Testis (tissue), 3 donors: ENCODE measurements around the gene SP140. TPM values are rescaled to one million over a fixed set of nuclear protein-coding genes. Genes with fewer than 3 reads are reported as not detected.

Experiments used
- DNase-seq: peaks from one replicate; pipeline ENCODE4 v3.0.0-alpha.2; 2019
- H3K27ac ChIP-seq, 2 donors: fragments of 200-600 bp; sonication (generic); one replicate each; pipeline ENCODE4 v1.5.1; 2019
- H3K27me3 ChIP-seq: fragments of 200-600 bp; sonication (generic); one replicate; pipeline ENCODE4 v1.5.1; 2019
- H3K36me3 ChIP-seq: fragments of 200-600 bp; sonication (generic); one replicate; pipeline ENCODE4 v1.5.1; 2017; ENCODE audit warnings: low read depth; ENCODE audit errors: missing control alignments
- H3K4me1 ChIP-seq: fragments of 200-600 bp; sonication (generic); one replicate; pipeline ENCODE4 v1.5.1; 2019
- H3K4me3 ChIP-seq, 2 donors: fragments of 200-600 bp; sonication (generic); one replicate each; pipeline ENCODE4 v1.5.1; 2017 to 2019
- H3K9me3 ChIP-seq: fragments of 200-600 bp; sonication (generic); one replicate; pipeline ENCODE4 v1.5.1; 2017
- CTCF ChIP-seq, 3 experiments: fragments of 450-650 bp in 2 of 3; fragments of 200-600 bp in 1 of 3; sonication (generic) in 1 of 3; IDR thresholded peaks; one replicate each; pipeline ENCODE4 v1.5.1; 2016 to 2019; ENCODE audit warnings: antibody characterized with exemption in 3 of 3, mild to moderate bottlenecking in 2 of 3, moderate library complexity in 1 of 3
- POLR2A ChIP-seq: fragments of 450-650 bp; IDR thresholded peaks from one replicate; pipeline ENCODE4 v1.6.1; 2017; ENCODE audit warnings: antibody characterized with exemption, mild to moderate bottlenecking, moderate library complexity
- WGBS, 2 donors: methylation state at CpG; one replicate each; pipeline ENCODE4 v1.1.5; 2018; 5-methylcytosine and 5-hydroxymethylcytosine counted together
- intact Hi-C: fragments of 100-400 bp; cut with DNase I; formaldehyde crosslinking; loops from one replicate; pipeline ENCODE4 v1.15.1; 2023; ENCODE audit warnings: low total_unique reads
- polyA plus RNA-seq: library from polyadenylated mRNA; stranded (reverse); fragments of 350-450 nt; fragmentation: Illumina TruSeq; extraction: RNeasy Lipid Tissue Mini Kit (QIAGEN cat#74804); gene quantifications from one replicate; pipeline ENCODE4 v1.2.3, GENCODE V29; 2014; ENCODE audit warnings: low read depth, low replicate concordance; ENCODE audit not compliant: insufficient read depth
- total RNA-seq, 2 donors: library from RNA; depleted of rRNA; stranded (reverse); fragments of >200 nt; gene quantifications; one replicate each; pipeline ENCODE4 v1.2.3, GENCODE V29; 2016

The SP140 gene
- total and polyA plus RNA-seq, 3 donors from 2014 or later, result 2.0 to 7.2 (median 4.8) TPM

GRCh38 chr2:230267059-230267458 lies 41.5 kb downstream of the SP140 start:
- intact Hi-C loops, result no loop called here
- no peak overlapping the region for H3K4me3 ChIP-seq
- no peaks in the 10 kb centered on the region for H3K9me3 ChIP-seq
- H3K27ac ChIP-seq, result no peak overlapping the region
- no peak for DNase-seq
- 96 to 98% methylated on average over 1 of the region's 1 CpG for WGBS, 2 donors
- no peaks in the 10 kb centered on the region for H3K4me1 ChIP-seq
- TF ChIP-seq CTCF (IDR thresholded peaks at IDR 0.05) (no peak), POLR2A (no peak)
- no peaks in the 10 kb centered on the region for H3K27me3 ChIP-seq
- H3K36me3 ChIP-seq, result no peaks in the 10 kb centered on the region

GRCh38 chr2:230267556-230267955 lies 42.0 kb downstream of the SP140 start:
- DNase-seq, result no peak
- no peaks in the 10 kb centered on the region for H3K9me3 ChIP-seq
- H3K27me3 ChIP-seq, result no peaks in the 10 kb centered on the region
- H3K4me1 ChIP-seq, result no peaks in the 10 kb centered on the region
- 59 to 80% methylated on average over 3 of the region's 3 CpGs for WGBS, 2 donors
- intact Hi-C loops, result no loop called here
- H3K27ac ChIP-seq, result no peak overlapping the region
- H3K4me3 ChIP-seq, result no peak overlapping the region
- TF ChIP-seq POLR2A, result no peak
- no peak for TF ChIP-seq CTCF (IDR thresholded peaks at IDR 0.05)
- H3K36me3 ChIP-seq, result no peaks in the 10 kb centered on the region

GRCh38 chr2:230268606-230269243 lies 43.2 kb downstream of the SP140 start:
- Histone ChIP-seq H3K27ac (no peak overlapping the region), H3K27me3 (no peaks in the 10 kb centered on the region), H3K36me3 (no peaks in the 10 kb centered on the region), H3K4me1 (no peaks in the 10 kb centered on the region), H3K9me3 (no peaks in the 10 kb centered on the region), H3K4me3 (no peak overlapping the region)
- no peak for TF ChIP-seq POLR2A
- no peak for TF ChIP-seq CTCF (IDR thresholded peaks at IDR 0.05)
- 43 to 44% methylated on average over 3 of the region's 3 CpGs for WGBS, 2 donors
- DNase-seq, result no peak
- intact Hi-C loops, result no loop called here

- Histone ChIP-seq H3K27me3 (no peaks in the 10 kb centered on the region), H3K36me3 (no peaks in the 10 kb centered on the region), H3K4me3 (no peak overlapping the region), H3K27ac (no peak overlapping the region), H3K4me1 (no peaks in the 10 kb centered on the region), H3K9me3 (no peaks in the 10 kb centered on the region)
- DNase-seq, result no peak
- TF ChIP-seq POLR2A (no peak), CTCF (IDR thresholded peaks at IDR 0.05) (no peak)
- intact Hi-C loops, result no loop called here
- 87 to 90% methylated on average over 6 of the region's 6 CpGs for WGBS, 2 donors
These were observed 44.2 kb downstream of the SP140 start for GRCh38 chr2:230269715-230270114.

- intact Hi-C loops, result no loop called here
These were observed 57.4 kb downstream of the SP140 start for GRCh38 chr2:230282936-230283335.

More at GRCh38 chr2:230282936-230283335, 57.4 kb downstream of the SP140 start:
- WGBS, 2 donors, result 81 to 100% methylated on average over 2 of the region's 2 CpGs
- no peak overlapping the region for H3K27ac ChIP-seq
- no peak overlapping the region for H3K4me3 ChIP-seq
- H3K36me3 ChIP-seq, result no peaks in the 10 kb centered on the region
- H3K27me3 ChIP-seq, result no peaks in the 10 kb centered on the region
- TF ChIP-seq POLR2A (no peak), CTCF (IDR thresholded peaks at IDR 0.05) (no peak)
- H3K9me3 ChIP-seq, result no peaks in the 10 kb centered on the region
- DNase-seq, result no peak
- no peaks in the 10 kb centered on the region for H3K4me1 ChIP-seq
